LNCAP (cell line): Measurements from ENCODE around the gene GMDS.

Source experiments
- TF ChIP-seq, protein P1 (sequence below): fragments of 450-650 bp; IDR thresholded peaks from 2 replicates; pipeline ENCODE4 v1.5.1; 2017; ENCODE audit warnings: mild to moderate bottlenecking

The GMDS gene

GRCh38 chr6:1724616-1725015 lies 520.8 kb downstream of the GMDS start:
- TF ChIP-seq, protein P1, sequence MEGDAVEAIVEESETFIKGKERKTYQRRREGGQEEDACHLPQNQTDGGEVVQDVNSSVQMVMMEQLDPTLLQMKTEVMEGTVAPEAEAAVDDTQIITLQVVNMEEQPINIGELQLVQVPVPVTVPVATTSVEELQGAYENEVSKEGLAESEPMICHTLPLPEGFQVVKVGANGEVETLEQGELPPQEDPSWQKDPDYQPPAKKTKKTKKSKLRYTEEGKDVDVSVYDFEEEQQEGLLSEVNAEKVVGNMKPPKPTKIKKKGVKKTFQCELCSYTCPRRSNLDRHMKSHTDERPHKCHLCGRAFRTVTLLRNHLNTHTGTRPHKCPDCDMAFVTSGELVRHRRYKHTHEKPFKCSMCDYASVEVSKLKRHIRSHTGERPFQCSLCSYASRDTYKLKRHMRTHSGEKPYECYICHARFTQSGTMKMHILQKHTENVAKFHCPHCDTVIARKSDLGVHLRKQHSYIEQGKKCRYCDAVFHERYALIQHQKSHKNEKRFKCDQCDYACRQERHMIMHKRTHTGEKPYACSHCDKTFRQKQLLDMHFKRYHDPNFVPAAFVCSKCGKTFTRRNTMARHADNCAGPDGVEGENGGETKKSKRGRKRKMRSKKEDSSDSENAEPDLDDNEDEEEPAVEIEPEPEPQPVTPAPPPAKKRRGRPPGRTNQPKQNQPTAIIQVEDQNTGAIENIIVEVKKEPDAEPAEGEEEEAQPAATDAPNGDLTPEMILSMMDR, result no peak

DNA sequence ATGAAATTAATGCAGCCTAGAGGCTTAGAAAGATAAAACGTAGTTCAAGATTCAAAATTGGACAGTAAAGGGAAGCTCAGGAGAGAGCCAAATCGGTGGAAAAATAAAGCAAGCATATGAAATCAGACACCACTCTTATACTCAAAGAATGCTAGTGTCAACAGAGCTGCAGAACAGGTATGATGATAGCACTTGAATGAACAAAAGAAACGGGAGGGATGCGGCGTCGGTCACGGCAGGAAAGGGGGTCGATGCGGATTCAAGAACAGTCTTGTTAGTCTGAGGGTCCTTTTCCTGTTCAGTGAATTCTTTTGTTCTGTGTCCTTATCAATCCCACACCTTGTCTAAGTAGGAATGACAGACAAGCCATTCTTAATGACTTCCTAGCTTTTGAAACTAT lies 521.3 kb downstream of the GMDS start:
- TF ChIP-seq, protein P1, result no peak

DNA sequence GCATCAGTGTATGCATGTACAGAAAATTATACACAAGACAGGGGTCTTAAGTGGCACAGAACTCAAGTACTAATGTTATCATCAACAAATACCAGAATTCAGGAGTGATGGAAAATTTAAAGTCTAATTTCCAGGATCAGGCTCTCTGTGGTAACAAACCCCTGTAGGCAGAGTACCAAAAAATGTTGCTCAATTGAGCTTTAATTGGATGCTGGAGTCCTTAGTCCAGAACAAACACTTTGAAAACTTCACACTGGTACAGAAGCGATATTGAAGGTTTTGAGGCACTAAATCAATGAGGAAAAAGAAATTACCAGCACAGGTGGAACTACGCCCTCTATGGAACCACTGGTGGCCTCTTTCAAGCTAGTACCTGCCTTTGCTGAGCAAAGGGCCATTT lies 522.6 kb downstream of the GMDS start:
- TF ChIP-seq, protein P1, result no peak

- TF ChIP-seq, protein P1, result no peak
Measured at GRCh38 chr6:1720620-1721322, 524.6 kb downstream of the GMDS start.

DNA sequence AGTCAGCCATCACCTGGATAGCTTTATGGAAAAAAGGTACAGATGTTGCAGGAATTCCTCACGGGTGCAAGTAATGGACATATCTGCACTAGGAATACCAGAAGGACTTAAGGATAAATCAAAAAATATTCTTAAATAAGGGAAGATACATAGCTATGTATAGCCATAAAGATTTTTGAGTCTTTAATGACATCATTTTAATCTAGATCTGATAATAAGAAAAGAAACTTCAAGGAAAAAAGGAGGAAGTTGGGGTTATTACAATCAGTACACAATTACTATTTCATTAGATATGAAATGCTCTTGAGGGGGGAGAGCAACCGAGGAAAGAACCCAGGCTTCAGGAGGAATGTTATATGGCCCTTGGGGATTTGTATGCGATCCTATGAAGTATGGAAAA lies 525.5 kb downstream of the GMDS start:
- TF ChIP-seq, protein P1, result no peak

DNA sequence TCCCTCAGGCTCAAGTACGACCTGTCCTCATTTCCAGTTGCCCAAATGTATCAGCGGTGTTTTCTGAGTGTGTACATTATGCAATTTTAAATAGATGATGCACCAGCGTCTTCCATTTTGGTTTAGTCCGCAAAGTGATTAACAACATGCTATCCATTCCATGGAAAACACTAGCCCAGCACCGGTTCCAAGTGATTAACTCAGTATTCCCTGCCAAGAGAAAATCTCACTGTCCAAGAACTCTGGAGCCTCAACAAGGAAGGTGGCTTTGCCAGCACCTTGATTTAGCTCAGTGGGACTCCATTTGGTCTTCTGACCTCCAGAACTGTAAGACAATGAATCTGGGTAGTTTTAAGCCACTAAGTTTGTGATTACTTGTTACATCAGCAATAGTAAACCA lies 528.5 kb downstream of the GMDS start:
- TF ChIP-seq, protein P1, result no peak

GRCh38 chr6:1716396-1716795 lies 529.0 kb downstream of the GMDS start:
- TF ChIP-seq, protein P1, result no peak

DNA sequence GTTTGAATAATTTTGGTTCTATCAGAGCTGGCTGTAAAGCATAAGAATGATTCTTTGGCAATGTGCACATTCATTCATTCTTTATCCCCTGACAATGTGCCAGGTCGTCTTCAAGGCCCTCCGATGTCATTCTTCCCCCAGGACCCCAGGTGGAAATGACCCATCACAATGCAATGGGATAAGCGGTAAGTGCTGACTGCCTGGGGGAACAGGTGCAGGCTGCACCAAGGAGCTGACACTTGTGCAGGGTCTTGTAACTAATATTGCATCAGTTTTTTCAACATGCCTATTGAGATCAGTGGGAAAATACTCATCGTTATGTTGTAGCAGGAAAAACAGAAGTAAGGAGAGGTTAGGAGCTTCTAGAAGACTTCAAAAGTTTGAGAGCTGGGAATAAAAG lies 530.1 kb downstream of the GMDS start:
- TF ChIP-seq, protein P1, result no peak
